COLO829 (cell line): ENCODE results near the gene RASGRF2.
"Not testable (repeated sequence)": the region's sequence is repeated elsewhere in the genome, so short reads cannot be mapped to it uniquely, and the experiment has no call there.

Experiments
- DNase-seq: peaks from one replicate; pipeline ENCODE4 v3.0.0; 2012; ENCODE audit warnings: low spot score

The RASGRF2 gene

DNA sequence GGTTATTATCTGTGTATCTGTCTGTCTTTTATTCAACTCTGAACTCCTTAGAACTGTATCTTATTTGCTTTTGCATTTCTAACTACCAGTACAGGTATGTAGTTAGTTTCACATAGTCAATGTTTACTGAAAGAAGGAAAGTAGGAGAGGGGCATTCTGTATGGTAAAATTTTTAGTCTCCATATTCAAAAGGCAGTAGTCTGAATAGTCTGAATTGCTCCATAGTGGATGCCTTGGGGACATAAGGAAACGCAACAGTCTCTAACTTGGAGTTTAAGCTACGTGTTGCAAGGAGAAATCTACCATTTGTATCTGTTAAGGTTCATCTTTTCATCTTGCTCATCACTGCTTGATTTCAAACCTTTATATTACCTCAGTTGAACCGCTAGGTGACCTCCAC is 26.2 kb downstream of the RASGRF2 start:
- no peak for DNase-seq

GRCh38 chr5:80987078-80987766 is 27.1 kb downstream of the RASGRF2 start:
- DNase-seq, result no peak

DNA sequence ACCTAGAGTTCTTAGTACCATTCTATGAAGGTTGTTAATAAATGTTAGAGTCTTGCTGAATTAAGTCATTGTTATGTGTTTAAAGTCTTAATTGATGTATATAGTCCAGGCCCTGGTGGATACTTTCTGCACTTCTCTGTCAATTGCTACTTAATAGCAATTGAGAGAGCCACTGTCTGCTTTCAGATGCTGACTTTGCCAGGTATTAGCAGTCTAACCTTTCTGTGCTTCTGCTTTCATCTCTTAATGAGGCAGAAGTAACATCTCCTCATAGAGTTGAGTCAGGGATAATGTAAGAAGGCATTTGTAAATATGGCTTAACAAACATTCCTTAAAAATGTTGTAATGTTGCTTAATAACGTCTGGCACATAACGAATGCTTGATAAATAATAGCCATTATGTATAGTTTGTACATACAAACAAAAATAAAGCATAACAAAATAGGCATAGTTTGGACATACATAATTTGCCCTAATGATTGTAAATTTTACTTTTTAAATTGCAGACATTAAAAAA is 28.3 kb downstream of the RASGRF2 start:
- DNase-seq, result no peak

- DNase-seq, result no peak
These were observed 29.7 kb downstream of the RASGRF2 start for GRCh38 chr5:80989883-80990282.

- DNase-seq, result no peak
These were observed 30.4 kb downstream of the RASGRF2 start for GRCh38 chr5:80990527-80990926.

DNA sequence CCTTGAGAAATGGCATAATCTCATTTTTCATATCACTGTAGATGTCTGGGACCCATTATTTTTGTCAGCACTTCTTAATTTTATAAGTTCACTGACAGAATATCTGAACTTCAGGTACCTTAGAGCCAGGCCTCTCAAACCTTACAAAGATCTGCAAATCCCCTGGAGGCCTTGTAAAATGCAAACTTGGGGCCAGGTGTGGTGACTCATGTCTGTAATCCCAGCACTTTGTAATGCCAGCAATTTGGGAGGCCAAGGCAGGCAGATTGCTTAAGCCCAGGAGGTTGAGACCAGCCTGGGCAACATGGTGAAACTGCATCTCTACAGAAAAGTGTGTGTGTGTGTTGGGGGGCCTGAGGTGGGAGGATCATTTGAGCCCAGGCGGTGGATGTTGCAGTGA is 30.8 kb downstream of the RASGRF2 start:
- DNase-seq, result no peak

DNA sequence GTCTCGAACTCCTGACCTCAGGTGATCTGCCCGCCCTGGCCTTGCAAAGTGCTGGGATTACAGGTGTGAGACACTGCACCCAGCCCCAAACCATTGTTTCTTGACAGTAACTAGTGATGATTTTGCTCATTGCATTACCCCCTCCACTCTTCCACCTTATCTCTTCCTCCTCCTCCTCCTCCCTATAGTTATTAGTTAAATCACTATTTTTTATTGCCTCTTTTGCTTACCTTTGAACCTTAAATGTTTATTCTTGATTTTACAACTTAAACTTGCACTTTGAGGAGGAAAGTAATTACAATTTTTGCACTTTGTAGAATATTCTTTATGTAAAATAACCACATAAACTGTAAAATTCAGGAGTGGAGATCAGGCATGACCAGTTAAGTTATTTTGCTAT is 35.7 kb downstream of the RASGRF2 start:
- no peak for DNase-seq

DNA sequence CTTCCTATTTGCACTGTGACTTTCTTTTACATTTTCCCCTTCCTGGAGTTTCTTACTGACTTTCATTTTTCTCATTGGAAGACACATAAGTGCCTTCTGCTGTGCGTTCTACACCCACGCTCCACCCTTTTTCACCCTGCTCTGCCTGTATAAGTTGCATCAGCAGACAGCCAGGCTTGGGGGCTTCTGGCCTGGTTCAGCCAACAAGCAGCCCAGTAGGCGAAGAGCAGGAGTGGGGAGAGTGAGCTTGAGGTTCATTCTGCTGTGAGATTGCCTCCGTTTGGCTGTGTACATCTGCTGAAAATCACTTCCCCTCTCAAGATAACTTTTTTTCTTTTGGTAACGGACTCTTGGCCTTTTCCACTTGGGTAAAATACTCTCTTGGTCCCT is 38.4 kb downstream of the RASGRF2 start:
- DNase-seq, result no peak

DNA sequence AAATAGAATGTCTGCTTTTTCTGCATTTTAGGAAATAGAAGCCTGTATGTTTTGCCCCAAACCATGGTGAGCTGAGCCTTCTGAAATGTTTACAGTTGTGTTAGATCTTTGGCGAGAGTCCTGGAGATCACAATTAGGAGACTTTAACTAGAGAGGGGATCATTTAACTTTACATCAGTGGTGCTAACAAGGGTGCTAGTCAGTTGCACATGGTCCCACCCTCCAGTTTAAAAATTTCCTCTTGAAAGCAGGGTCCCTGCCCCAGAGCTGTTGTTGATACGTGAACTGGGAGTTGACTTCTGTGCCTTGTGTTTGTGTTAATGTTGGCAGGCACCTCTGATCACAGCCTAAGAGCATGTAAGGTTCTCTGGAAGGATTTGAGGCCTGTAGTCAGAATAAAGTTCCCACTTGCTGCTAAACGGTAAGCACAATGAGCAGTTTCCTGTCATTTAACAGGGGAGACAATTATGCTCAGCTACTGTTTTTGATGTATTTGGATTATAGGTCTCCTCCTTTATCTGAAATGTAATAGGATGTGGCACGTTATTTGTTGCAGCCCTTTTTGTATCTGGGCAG is 43.7 kb downstream of the RASGRF2 start:
- no peak for DNase-seq

GRCh38 chr5:81005708-81006107 is 45.5 kb downstream of the RASGRF2 start:
- DNase-seq, result no peak

DNA sequence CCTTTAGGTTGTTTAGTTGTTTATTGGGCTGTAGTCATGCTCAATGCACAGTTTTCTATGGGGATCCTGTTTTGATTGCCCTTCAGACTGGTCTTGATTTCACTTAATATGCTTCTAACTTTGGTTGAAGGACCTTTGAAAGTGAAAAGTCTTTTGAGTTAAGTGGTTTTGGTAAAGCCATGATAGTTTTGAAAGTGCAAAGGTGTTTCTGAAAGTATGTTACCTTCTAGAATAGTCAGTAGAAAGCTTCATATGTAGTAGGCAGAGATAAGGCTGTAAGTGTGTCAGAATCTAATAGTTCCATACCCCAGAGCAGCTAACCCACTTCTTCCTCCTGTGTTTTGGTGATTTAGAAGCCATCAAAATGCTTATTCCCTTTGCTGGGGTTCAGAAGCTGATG is 46.1 kb downstream of the RASGRF2 start:
- DNase-seq, result no peak

GRCh38 chr5:81006947-81007636 is 46.9 kb downstream of the RASGRF2 start:
- no peak for DNase-seq

DNA sequence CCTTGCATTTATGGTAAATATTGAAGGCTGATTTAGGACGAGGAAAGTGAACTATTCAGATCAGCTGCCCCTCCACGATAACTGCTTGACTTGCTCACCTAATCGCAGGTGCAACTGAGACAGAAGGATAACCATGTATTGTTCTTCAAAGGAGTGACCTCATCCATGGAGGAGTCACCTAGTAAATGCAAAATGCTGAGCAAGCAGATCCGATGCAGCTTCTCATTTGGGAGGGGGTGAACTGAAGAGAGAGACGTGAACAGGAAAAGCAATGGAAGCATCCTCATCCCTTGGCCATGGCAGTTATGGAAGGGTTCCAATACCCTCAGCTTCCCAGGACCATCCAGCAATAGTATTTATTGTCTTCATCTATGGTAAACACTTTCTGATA is 47.5 kb downstream of the RASGRF2 start:
- no peak for DNase-seq

DNA sequence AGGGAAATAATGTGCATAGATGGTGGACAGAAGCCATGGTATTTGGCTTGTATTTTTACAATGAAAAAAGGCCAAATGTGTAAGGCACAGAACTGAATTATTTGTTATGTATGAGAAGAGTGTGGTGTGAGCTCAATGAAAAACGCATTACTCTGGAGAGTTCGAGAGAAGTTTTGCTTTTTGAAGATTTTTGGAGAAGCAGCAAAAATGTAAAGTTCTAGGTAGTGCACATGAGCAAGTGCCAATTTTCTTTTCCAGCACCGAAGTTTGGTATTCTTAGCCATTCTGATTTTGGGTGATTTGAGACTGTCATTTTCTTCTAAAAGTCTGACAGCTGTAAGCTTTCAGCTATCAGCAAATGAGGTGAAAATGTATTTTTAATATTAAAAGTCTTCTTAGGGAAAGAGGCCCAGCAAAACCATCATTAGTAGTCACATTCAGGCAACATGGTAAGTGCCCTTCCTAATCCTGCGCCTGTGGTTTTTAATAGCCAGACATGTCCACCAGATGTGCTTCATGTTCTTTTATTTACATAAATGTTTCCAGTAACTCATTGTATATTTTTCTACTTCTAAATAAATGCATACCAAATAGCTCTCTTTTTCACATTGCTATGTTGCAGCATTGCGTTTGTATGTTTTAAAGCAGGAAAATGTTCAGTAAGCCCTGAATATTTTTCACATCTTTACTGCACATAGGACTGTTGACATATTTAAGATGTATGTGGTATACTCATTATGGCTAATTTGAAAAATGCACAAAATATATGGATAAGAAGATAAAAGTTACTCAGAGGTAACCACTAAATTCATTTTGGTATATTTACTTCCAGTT is 50.4 kb downstream of the RASGRF2 start:
- no peak for DNase-seq

DNA sequence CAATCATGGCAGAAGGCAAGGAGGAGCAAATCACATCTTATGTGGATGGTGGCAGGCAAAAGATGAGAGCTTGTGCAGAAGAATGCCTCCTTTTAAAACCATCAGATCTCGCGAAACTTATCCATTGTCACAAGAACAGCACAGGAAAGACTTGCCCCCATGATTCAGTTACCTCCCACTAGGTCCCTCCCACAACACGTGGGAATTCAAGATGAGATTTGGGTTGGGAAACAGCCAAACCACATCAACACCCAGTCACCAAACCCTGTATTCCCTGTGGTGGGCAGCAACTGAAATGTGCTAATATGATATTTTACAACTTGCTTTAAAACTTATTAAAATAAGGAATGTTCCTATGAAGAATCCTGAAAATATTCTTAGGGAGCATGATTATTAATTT is 54.2 kb downstream of the RASGRF2 start:
- no peak for DNase-seq

GRCh38 chr5:81016116-81016515 is 56.0 kb downstream of the RASGRF2 start:
- DNase-seq, result no peak

DNA sequence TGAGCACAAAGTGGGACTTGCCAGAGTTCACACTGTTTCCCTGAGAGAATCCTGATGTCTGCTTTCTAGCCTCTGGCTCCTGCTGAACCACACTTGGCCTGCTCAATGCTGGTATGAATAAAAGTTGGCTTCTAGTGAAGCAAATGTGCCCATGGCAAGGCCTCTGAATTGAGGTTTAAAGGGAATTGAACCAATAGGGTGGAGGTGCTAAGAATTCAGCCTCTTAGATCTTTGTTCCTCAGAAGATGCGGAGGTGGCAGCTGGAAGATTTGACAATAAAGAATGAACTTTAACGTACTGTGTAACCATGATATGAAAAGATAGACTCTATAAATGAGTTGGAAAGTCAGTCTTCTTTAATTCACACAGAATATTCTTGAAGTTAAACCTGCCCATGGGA is 57.2 kb downstream of the RASGRF2 start:
- no peak for DNase-seq

DNA sequence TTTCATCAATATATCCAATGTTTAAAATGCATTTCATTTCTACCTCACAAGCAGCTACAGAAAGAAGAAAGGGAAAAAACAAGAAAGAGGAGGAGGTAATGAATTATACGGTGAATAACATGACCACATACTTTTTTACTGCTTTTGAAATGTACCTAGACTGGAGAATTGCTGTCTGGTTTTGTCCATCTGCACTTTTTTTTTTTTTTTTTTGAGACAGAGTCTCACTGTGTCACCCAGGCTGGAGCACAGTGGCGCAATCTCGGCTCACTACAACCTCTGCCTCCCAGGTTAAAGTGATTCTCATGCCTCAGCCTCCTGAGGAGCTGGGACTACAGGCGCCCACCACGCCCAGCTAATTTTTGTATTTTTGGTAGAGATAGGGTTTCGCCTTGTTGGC is 58.4 kb downstream of the RASGRF2 start:
- not testable (repeated sequence) for DNase-seq

- no peak for DNase-seq
These were observed 59.6 kb downstream of the RASGRF2 start for GRCh38 chr5:81019748-81020147.

DNA sequence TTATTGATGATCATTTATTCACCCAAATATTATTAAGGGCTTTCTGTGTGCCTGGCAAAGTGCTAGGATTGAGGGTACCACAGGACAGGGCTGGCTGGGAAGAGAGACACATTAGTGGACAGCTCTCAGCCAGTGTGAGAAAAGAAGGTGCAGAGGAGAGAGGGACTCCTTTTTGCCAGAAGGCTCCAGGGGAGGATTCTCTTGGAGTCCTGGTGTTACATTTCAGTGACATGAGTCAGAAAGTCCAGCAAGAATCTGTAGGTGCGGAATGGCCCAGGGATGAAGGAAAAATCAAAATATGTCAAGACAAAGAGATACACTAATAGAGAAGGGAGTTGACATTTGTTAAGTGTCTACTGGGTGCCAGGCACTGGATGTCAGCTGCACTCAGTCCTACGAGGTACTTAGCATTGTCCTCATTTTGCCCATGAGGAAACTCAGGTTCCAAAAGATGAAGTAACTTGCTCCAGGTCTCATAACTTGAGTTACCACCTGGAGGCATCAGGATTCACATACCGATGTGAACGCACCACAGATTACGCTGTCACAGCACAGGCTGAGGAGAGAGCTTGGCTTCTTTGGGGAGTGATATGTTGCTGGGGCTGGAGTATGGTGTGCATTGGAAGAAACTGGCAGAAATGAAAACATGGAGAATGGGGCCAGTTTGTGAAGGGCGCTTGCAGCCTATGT is 60.5 kb downstream of the RASGRF2 start:
- DNase-seq, result no peak

- no peak for DNase-seq
These were observed 61.3 kb downstream of the RASGRF2 start for GRCh38 chr5:81021486-81021885.
